Endothelial cell of umbilical vein (primary cell): ENCODE results near the gene TOX2. TPM values are rescaled to one million over a fixed set of nuclear protein-coding genes. Genes with fewer than 3 reads are reported as not detected.

Experiments
- BruUV-seq: library from RNA; stranded (reverse); fragments of 400-500 nt; replicated peaks from 2 replicates; lab custom pipeline; 2021; lab: Mats Ljungman, UMichigan
- CTCF ChIA-PET: fragments of 300-600, 350-600 bp; sonication (Branson Sonifier 250); formaldehyde crosslinking; loops from one replicate; lab custom pipeline; 2021; ENCODE audit warnings: antibody characterized with exemption, inconsistent platforms; lab: Charles Lee
- POLR2A ChIA-PET: fragments of 300-600, 350-600 bp; sonication (Branson Sonifier 250); formaldehyde crosslinking; loops from one replicate; lab custom pipeline; 2021; ENCODE audit warnings: antibody characterized with exemption, inconsistent platforms; lab: Charles Lee
- DNase-seq: peaks from one replicate; pipeline ENCODE4 v3.0.0-alpha.2; 2011; ENCODE audit warnings: low read depth, low spot score
- FAIRE-seq: peaks from 2 replicates; lab custom pipeline; 2011; peaks lifted over from hg19 to GRCh38; lab: Jason Lieb, UNC
- H2AFZ ChIP-seq: 2 replicates; pipeline ENCODE4 v1.6.0; 2012; ENCODE audit warnings: low read depth, low read length, control low read depth, inconsistent platforms
- H3K27ac ChIP-seq: 2 replicates; pipeline ENCODE4 v1.5.1; 2011; ENCODE audit warnings: low read depth, mild to moderate bottlenecking, control low read depth, low read length, moderate library complexity; ENCODE audit not compliant: insufficient read depth
- H3K27me3 ChIP-seq, 2 experiments: 2 replicates each; pipeline versions ENCODE4 v1.6.0 to v1.6.1; 2011; ENCODE audit warnings: low read length in 2 of 2, mixed read lengths in 1 of 2; ENCODE audit not compliant: control insufficient read depth in 2 of 2, insufficient read depth in 2 of 2
- H3K36me3 ChIP-seq, 2 experiments: 2 replicates in 1 of 2; 3 replicates in 1 of 2; pipeline ENCODE4 v1.5.1; 2011; ENCODE audit warnings: low read length in 2 of 2, mild to moderate bottlenecking in 1 of 2, moderate library complexity in 1 of 2; ENCODE audit not compliant: control insufficient read depth in 2 of 2, insufficient read depth in 2 of 2; ENCODE audit errors: extremely low read depth in 1 of 2
- H3K4me1 ChIP-seq: 3 replicates; pipeline ENCODE4 v1.5.1; 2011; ENCODE audit warnings: mild to moderate bottlenecking, low read length; ENCODE audit not compliant: control insufficient read depth, insufficient read depth; ENCODE audit errors: extremely low read depth
- H3K4me2 ChIP-seq: 2 replicates; pipeline ENCODE4 v1.6.1; 2011; ENCODE audit warnings: low read length, control low read depth, mixed read lengths; ENCODE audit not compliant: insufficient read depth
- H3K4me3 ChIP-seq, 3 experiments: fragments of 200-600 bp in 1 of 3; sonication (generic), shearing (Covaris generic) in 1 of 3; replicated peaks in 1 of 3; 2 replicates each; pipeline ENCODE4 v1.5.1; 2011 to 2016; ENCODE audit warnings: control low read depth in 3 of 3, low read length in 3 of 3, mild to moderate bottlenecking in 2 of 3, inconsistent platforms in 1 of 3, low read depth in 1 of 3, moderate library complexity in 1 of 3; ENCODE audit not compliant: insufficient read depth in 1 of 3
- H3K79me2 ChIP-seq: 2 replicates; pipeline ENCODE4 v1.6.0; 2012; ENCODE audit warnings: low read length, inconsistent platforms; ENCODE audit not compliant: control insufficient read depth, insufficient read depth
- H3K9ac ChIP-seq: replicated peaks from 2 replicates; pipeline ENCODE3; 2011; ENCODE audit warnings: low read length, control low read depth; ENCODE audit not compliant: insufficient read depth; ENCODE audit errors: extremely low read depth
- H3K9me1 ChIP-seq: replicated peaks from 3 replicates; pipeline ENCODE4 v1.6.0; 2011; ENCODE audit warnings: mild to moderate bottlenecking, low read length; ENCODE audit not compliant: control insufficient read depth, insufficient read depth; ENCODE audit errors: extremely low read depth
- H3K9me3 ChIP-seq: replicated peaks from 2 replicates; pipeline ENCODE4 v1.5.1; 2012; ENCODE audit warnings: low read length, inconsistent platforms; ENCODE audit not compliant: control insufficient read depth, insufficient read depth
- H4K20me1 ChIP-seq: replicated peaks from 2 replicates; pipeline ENCODE3; 2011; ENCODE audit warnings: mild to moderate bottlenecking, low read length; ENCODE audit not compliant: control insufficient read depth, insufficient read depth; ENCODE audit errors: extremely low read depth
- EZH2 ChIP-seq: IDR thresholded peaks from 2 replicates; pipeline ENCODE4 v1.6.1; 2012; ENCODE audit warnings: borderline replicate concordance, low read depth, mild to moderate bottlenecking, moderate library complexity, low read length, inconsistent platforms; ENCODE audit not compliant: severe bottlenecking
- FOS ChIP-seq: IDR thresholded peaks from 2 replicates; pipeline ENCODE4 v1.6.1; 2011; ENCODE audit warnings: mild to moderate bottlenecking, low read length, moderate library complexity, borderline replicate concordance; ENCODE audit not compliant: insufficient read depth
- GATA2 ChIP-seq: IDR thresholded peaks from 2 replicates; pipeline ENCODE4 v1.7.0; 2011; ENCODE audit warnings: low read depth, mild to moderate bottlenecking, moderate library complexity, mixed read lengths, low read length; ENCODE audit not compliant: insufficient read length, insufficient read depth
- JUN ChIP-seq: IDR thresholded peaks from 2 replicates; pipeline ENCODE4 v1.6.1; 2011; ENCODE audit warnings: borderline replicate concordance, low read depth; ENCODE audit not compliant: insufficient read length, insufficient read depth
- MYC ChIP-seq: IDR thresholded peaks from one replicate; pipeline ENCODE4 v1.6.1; 2011; ENCODE audit warnings: mild to moderate bottlenecking, low read depth, low read length
- POLR2A ChIP-seq: IDR thresholded peaks from 2 replicates; pipeline ENCODE4 v1.6.1; 2012; ENCODE audit warnings: low read depth, mild to moderate bottlenecking, control low read depth, low read length
- POLR2AphosphoS5 ChIP-seq: IDR thresholded peaks from 2 replicates; pipeline ENCODE4 v1.6.1; 2012; ENCODE audit warnings: low read depth, mild to moderate bottlenecking, control low read depth, low read length, moderate library complexity; ENCODE audit not compliant: insufficient read depth
- dilution Hi-C: fragments of 300-500 bp; cut with MboI; formaldehyde crosslinking; loops from one replicate; pipeline ENCODE4 v1.15.0; 2019; ENCODE audit warnings: low sequenced_read_pairs; ENCODE audit not compliant: extremely low pct_ligation_motif_present
- intact Hi-C: fragments of 100-400 bp; cut with micrococcal nuclease; formaldehyde crosslinking; loops from one replicate; pipeline ENCODE4 v1.10.0; 2022
- polyA plus RNA-seq, 4 experiments: library from polyadenylated mRNA; depleted of rRNA in 3 of 4; stranded (reverse) in 3 of 4; unstranded in 1 of 4; fragments of >200 nt; gene quantifications; 2 replicates each; pipeline versions ENCODE4 v1.2.1 to v1.2.3, GENCODE V29; 2011 to 2012; ENCODE audit warnings: missing spikeins in 1 of 4
- total RNA-seq: library from RNA; stranded (reverse); gene quantifications from 2 replicates; pipeline ENCODE4 v1.2.3, GENCODE V29; 2021
- TF ChIP-seq, protein P1 (sequence below), 2 donors: IDR thresholded peaks; 1 replicate in 1 of 2; 2 replicates in 1 of 2; pipeline ENCODE4 v1.5.1; 2011; ENCODE audit warnings: low read length in 2 of 2, mild to moderate bottlenecking in 2 of 2, moderate library complexity in 2 of 2, control low read depth in 1 of 2, inconsistent platforms in 1 of 2, low read depth in 1 of 2; ENCODE audit not compliant: insufficient read depth in 1 of 2; ENCODE audit errors: extremely low read depth in 1 of 2
- TF ChIP-seq, protein P2 (sequence below): IDR thresholded peaks from 2 replicates; pipeline ENCODE4 v1.6.1; 2011; ENCODE audit not compliant: insufficient read depth, insufficient read length

Gene TOX2
- total and polyA plus RNA-seq, 2 donors (not counting 3 experiments of a cell fraction or from before 2014, with no cell fraction given), result 7.0 to 18.6 TPM

DNA sequence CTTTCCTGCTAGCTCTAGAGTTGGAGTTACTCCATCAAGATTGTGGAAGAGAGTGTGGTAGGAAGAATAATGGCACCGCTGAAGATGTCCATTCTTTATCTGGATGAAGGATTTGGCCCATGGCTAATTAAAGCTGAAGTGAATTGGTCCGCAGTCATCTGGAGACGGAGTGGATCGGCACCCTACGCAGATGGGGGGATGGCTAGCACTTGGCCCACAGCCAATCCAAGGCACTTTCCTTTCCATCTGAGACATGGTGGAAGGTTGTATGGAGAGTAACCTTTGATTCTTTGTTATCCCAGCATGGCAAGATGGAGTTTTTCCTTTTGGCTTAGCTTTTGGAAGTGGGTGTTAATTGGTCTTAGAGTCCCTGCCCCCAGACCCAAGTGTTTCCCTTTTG lies 184.0 kb downstream of the TOX2 start:
- Histone ChIP-seq H3K9me3 (no peaks in the 10 kb centered on the region), H3K4me1 (no peaks in the 10 kb centered on the region), H3K36me3 (no peaks in the 10 kb centered on the region), H3K27me3 (peaks cover 2 to 20% of the 10 kb centered on the region in 2 experiments), H2AFZ (no peak overlapping the region), H3K4me2 (no peak overlapping the region), H3K79me2 (no peaks in the 10 kb centered on the region), H3K27ac (no peak overlapping the region), H3K9me1 (no peaks in the 10 kb centered on the region), H4K20me1 (no peaks in the 10 kb centered on the region), H3K9ac (no peak overlapping the region), H3K4me3 (no peak overlapping the region)
- DNase-seq (no peak), FAIRE-seq (no peak)
- CTCF ChIA-PET, result interaction anchor here (0.9 to 1.9 kb wide), 5 partner anchors 11 to 561 kb away, joined by 3 to 7 read pairs (median 4); no protein-coding TSS in a partner anchor
- dilution Hi-C loops (no loop called here), intact Hi-C loops (no loop called here)
- no TSS peak for BruUV-seq
- POLR2A ChIA-PET, result no interaction called here
- TF ChIP-seq JUN, result no peak

DNA sequence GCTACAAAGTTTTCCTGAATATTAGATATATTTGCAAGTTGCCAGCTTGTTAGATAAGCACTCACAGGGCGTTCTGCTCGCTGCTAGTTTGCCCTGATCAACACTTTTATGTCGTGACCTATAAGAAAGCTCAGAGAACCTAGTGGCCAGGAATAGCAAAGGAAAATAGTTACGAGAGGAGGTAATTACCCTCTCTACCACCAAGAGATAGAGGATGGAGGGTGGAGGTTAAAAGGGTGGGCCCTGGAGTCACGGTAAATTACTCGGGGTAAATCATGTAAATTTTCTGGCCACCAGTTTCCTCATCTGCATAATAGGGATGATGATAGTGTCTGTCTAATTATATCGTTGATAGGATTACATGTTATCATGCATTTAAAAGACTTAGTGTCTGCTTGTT lies 185.2 kb downstream of the TOX2 start:
- ChIA-PET POLR2A (no interaction called here), CTCF (interaction anchor here (1.4 to 1.9 kb wide), 3 partner anchors 17 to 562 kb away, joined by 4 to 7 read pairs (median 6); no protein-coding TSS in a partner anchor)
- H3K4me3 ChIP-seq, result no peak overlapping the region
- DNase-seq (no peak), FAIRE-seq (no peak)
- H3K27ac ChIP-seq, result no peak overlapping the region
- dilution Hi-C loops, result no loop called here
- no peak overlapping the region for H3K9ac ChIP-seq
- BruUV-seq, result no TSS peak
- intact Hi-C loops, result no loop called here
- H3K9me3 ChIP-seq, result no peaks in the 10 kb centered on the region
- TF ChIP-seq, protein P1, sequence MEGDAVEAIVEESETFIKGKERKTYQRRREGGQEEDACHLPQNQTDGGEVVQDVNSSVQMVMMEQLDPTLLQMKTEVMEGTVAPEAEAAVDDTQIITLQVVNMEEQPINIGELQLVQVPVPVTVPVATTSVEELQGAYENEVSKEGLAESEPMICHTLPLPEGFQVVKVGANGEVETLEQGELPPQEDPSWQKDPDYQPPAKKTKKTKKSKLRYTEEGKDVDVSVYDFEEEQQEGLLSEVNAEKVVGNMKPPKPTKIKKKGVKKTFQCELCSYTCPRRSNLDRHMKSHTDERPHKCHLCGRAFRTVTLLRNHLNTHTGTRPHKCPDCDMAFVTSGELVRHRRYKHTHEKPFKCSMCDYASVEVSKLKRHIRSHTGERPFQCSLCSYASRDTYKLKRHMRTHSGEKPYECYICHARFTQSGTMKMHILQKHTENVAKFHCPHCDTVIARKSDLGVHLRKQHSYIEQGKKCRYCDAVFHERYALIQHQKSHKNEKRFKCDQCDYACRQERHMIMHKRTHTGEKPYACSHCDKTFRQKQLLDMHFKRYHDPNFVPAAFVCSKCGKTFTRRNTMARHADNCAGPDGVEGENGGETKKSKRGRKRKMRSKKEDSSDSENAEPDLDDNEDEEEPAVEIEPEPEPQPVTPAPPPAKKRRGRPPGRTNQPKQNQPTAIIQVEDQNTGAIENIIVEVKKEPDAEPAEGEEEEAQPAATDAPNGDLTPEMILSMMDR (IDR thresholded peaks at IDR 0.05; ENCODE audit: extremely low read depth in 1 of 2, insufficient read depth in 1 of 2, low read depth in 1 of 2, low read length in 2 of 2), result no peak
- no peak for TF ChIP-seq GATA2
- TF ChIP-seq EZH2, result no peak
- TF ChIP-seq POLR2AphosphoS5, result no peak
- TF ChIP-seq JUN, result no peak
- no peak for TF ChIP-seq FOS
- no peak for TF ChIP-seq MYC
- TF ChIP-seq, protein P2, sequence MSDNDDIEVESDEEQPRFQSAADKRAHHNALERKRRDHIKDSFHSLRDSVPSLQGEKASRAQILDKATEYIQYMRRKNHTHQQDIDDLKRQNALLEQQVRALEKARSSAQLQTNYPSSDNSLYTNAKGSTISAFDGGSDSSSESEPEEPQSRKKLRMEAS, result no peak
- no peak for TF ChIP-seq POLR2A
- H3K36me3 ChIP-seq, result no peaks in the 10 kb centered on the region
- no peak overlapping the region for H3K4me2 ChIP-seq
- H4K20me1 ChIP-seq, result no peaks in the 10 kb centered on the region
- no peaks in the 10 kb centered on the region for H3K9me1 ChIP-seq
- H2AFZ ChIP-seq, result no peak overlapping the region
- peaks cover 7 to 26% of the 10 kb centered on the region in 2 experiments for H3K27me3 ChIP-seq
- H3K4me1 ChIP-seq, result no peaks in the 10 kb centered on the region
- H3K79me2 ChIP-seq, result no peaks in the 10 kb centered on the region
